Lower lobe of right lung (tissue), 2 donors: ENCODE data around the gene CBFA2T3. TPM values are rescaled to one million over a fixed set of nuclear protein-coding genes. Genes with fewer than 3 reads are reported as not detected.
"Not testable (repeated sequence)": the region's sequence is repeated elsewhere in the genome, so short reads cannot be mapped to it uniquely, and the experiment has no call there.

ENCODE experiments used
- ATAC-seq, 2 donors: fragments of 200-7000 bp; cut with Tn5 transposase; one replicate each; pipeline ENCODE4 v1.9.1; 2020 to 2022; ENCODE audit warnings: mild to moderate bottlenecking in 2 of 2, moderate library complexity in 2 of 2
- DNase-seq: peaks from one replicate; pipeline ENCODE4 v3.0.0-alpha.2; 2020
- H3K27ac ChIP-seq: fragments of 200-600 bp; one replicate; pipeline ENCODE4 v1.8.0; 2022
- H3K27me3 ChIP-seq: fragments of 200-600 bp; one replicate; pipeline ENCODE4 v1.8.0; 2022; ENCODE audit warnings: low read depth
- H3K36me3 ChIP-seq: fragments of 200-600 bp; one replicate; pipeline ENCODE4 v1.8.0; 2022; ENCODE audit warnings: mild to moderate bottlenecking
- H3K4me1 ChIP-seq: fragments of 200-600 bp; one replicate; pipeline ENCODE4 v1.8.0; 2022
- H3K4me3 ChIP-seq: fragments of 200-600 bp; one replicate; pipeline ENCODE4 v1.8.0; 2022; ENCODE audit warnings: mild to moderate bottlenecking
- H3K9me3 ChIP-seq: fragments of 200-600 bp; one replicate; pipeline ENCODE4 v1.8.0; 2022
- intact Hi-C: fragments of 100-400 bp; cut with DNase I; formaldehyde crosslinking; loops from one replicate; pipeline ENCODE4 v1.11.0; 2022
- total RNA-seq: library from RNA; stranded (reverse); fragmentation: NEBNext Ultra II Directional; extraction: Animal tissue kit (Norgen Biotek cat#: 25700); gene quantifications from one replicate; pipeline ENCODE4 v1.2.1, GENCODE V29; 2021
- TF ChIP-seq, protein P1 (sequence below): fragments of 200-600 bp; IDR thresholded peaks from one replicate; pipeline ENCODE4 v1.8.0; 2022; ENCODE audit warnings: antibody characterized with exemption, mild to moderate bottlenecking
- donor health status: DM: no; HTN: yes; CAD: no; lungs with severe emphysema.

The CBFA2T3 gene
- total RNA-seq, 1 donor from 2014 or later, result 14.3 TPM

DNA sequence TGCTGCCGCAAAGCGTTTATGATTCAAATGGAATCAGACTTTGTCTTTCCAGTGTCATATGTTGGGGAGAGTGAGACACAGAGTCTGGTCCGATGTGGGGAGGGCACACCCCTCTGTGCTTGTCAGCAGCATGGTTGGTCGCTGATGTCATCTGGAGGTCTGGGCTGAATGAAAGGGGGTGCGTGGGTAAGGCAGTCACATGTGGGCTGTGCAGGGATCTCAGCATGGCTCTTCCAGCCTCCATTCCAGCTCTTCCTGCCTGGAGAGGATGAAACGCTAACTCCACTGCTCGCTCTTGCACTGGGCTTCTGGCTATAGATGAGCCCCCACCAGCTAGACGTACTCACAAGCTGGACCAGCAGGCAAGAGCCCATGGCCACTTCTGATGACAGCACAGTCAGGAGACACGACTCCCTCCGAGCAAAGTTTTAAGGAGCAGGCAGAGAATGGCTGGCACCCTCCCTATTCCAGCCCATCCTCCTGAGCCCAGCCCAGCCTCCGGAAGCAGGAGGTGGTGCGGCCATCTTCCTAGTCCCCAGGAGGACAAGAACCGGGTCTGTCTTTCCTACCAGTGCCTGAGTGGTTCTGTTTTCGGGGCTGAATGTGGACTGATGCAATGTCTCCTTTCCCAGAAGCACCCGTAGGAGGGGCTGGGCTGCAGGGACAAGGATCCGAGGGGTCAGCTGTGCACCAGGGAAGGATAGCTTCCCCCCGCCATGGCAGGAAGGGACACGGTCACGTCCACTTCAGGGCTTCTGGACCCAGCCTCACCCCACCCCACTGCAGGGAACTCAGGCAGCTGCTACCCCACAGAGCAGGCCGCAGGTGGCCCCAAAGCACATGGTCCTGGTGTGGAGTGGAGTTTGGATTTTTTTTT is 41.5 kb upstream of the CBFA2T3 start:
- no peaks in the 10 kb centered on the region for H3K36me3 ChIP-seq
- intact Hi-C loops, result no loop called here
- peaks cover 17% of the 10 kb centered on the region for H3K27me3 ChIP-seq
- DNase-seq (no peak), ATAC-seq (no peak)
- no peaks in the 10 kb centered on the region for H3K9me3 ChIP-seq
- H3K27ac ChIP-seq, result no peak overlapping the region
- TF ChIP-seq, protein P1, sequence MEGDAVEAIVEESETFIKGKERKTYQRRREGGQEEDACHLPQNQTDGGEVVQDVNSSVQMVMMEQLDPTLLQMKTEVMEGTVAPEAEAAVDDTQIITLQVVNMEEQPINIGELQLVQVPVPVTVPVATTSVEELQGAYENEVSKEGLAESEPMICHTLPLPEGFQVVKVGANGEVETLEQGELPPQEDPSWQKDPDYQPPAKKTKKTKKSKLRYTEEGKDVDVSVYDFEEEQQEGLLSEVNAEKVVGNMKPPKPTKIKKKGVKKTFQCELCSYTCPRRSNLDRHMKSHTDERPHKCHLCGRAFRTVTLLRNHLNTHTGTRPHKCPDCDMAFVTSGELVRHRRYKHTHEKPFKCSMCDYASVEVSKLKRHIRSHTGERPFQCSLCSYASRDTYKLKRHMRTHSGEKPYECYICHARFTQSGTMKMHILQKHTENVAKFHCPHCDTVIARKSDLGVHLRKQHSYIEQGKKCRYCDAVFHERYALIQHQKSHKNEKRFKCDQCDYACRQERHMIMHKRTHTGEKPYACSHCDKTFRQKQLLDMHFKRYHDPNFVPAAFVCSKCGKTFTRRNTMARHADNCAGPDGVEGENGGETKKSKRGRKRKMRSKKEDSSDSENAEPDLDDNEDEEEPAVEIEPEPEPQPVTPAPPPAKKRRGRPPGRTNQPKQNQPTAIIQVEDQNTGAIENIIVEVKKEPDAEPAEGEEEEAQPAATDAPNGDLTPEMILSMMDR, result no peak
- H3K4me1 ChIP-seq, result no peaks in the 10 kb centered on the region
- H3K4me3 ChIP-seq, result no peak overlapping the region

DNA sequence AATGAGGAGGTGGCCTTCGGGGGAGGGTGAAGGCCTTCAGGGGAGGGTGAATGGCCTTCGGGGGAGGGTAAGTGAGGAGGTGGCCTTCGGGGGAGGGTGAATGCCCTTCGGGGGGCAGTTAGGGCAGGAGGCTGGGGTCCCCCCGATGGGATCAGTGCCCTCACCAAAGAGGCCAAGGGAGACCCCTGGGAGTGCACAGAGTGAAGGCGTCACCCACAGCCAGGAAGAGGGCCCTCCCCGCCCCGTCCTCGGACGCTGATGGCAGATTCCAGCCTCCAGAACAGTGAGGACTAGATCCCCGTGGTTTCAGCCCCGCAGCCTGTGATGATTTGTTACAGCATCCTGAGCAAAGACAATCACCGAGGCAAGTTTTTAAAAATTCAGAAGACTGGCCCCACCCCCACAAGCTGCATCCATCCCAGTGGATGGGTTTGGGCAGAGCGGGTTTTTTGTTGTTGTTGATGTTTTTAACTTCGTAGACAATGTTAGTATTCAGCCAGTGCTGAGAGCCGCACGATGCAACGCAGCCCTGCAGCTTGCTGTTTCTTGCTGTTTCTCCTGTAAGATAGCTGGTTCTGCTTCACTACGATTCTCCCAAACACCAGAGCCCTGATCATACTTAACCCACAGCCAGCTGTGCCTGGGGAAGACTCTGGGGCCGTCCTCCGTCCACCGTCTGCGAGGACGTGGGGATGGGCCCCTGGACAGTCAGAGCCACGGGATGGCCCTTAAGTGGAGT is 40.7 kb upstream of the CBFA2T3 start:
- TF ChIP-seq, protein P1, result no peak
- H3K27me3 ChIP-seq, result peaks cover 20% of the 10 kb centered on the region
- H3K27ac ChIP-seq, result no peak overlapping the region
- no peaks in the 10 kb centered on the region for H3K9me3 ChIP-seq
- no peak overlapping the region for H3K4me3 ChIP-seq
- H3K4me1 ChIP-seq, result no peaks in the 10 kb centered on the region
- ATAC-seq (no peak), DNase-seq (no peak)
- intact Hi-C loops, result no loop called here
- H3K36me3 ChIP-seq, result no peaks in the 10 kb centered on the region

DNA sequence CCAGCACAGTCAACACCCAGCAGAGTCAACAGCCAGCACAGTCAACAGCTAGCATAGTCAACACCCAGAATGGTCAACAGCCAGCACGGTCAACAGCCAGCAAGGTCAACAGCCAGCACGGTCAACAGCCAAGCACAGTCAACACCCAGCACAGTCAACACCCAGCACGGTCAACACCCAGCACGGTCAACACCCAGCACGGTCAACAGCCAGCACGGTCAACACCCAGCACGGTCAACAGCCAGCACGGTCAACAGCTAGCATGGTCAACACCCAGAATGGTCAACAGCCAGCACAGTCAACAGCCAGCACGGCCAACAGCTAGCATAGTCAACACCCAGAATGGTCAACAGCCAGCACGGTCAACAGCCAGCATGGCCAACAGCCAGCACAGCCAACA is 39.6 kb upstream of the CBFA2T3 start:
- peaks cover 20% of the 10 kb centered on the region for H3K27me3 ChIP-seq
- peak; percentile 31 for DNase-seq
- intact Hi-C loops, H3K36me3 ChIP-seq, H3K4me1 ChIP-seq, H3K4me3 ChIP-seq, H3K27ac ChIP-seq, ATAC-seq, H3K9me3 ChIP-seq: not testable (repeated sequence)

DNA sequence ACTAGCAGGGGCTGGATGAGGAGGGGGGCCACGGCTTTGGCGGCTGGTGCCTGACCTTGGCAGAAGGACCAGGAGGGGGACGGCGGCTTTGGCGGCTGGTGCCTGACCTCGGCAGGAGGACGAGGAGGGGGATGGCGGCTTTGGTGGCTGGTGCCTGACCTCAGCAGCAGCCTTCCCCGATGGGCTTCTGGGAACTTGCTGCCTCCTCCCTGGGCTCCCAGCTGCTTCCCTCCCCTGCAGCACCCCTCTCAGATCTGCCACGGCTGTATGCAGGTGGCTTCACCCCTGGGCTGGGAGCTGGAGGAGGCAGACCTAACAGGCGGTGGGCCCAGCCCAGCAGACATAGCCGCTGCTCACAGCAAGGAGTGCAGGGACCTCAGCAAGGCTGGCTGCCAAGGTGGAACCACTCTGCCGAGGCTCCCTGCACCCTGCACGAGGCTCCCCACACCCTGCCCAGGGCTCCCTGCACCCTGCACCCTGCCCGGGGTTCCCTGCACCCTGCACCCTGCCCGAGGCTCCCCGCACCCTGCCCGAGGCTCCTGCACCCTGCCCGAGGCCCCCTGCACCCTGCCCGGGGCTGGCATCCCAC is 38.4 kb upstream of the CBFA2T3 start:
- H3K27me3 ChIP-seq, result peaks cover 20% of the 10 kb centered on the region
- TF ChIP-seq, protein P1, result no peak
- peak; percentile 28 for DNase-seq

DNA sequence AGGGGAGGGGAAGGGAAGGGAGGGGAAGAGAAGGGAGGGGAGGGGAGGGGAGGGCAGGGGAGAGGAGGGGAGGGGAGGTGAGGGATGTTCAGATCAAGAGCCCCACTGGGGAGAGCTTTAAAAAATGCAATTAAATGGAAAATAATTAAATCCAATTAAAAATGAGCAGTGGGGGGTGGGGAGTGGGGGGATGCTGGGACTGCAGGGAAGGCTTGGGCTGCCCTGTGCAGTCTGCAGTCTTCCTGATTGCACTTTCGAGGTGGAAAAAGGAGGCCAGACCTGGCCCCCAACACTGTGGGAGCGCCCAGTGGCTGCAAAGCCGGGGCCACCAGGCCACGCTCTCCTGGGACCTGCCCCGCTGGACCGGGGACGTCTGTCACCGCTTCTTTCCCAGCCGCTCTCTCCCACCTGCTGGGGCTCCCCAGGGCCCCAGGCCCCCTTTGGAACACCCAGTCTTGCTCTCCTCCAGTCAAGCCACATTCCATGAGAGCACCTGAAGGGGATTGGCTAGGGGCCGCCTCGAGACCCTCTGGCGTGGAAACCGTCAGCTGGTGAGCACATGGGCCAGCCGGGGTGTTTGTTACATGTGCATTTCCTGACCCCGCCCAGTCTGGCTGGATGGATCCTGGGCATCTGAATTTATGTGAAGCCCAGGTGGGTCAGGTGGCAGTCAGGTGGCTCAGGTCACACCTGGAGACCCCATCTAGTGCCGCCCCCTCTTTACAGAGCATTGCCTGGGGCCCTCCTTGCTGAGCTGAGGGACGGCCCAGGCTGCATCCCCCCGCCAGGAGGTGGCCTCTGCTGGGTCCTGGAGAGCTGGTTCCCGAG is 37.6 kb upstream of the CBFA2T3 start:
- ATAC-seq (peak in 1 of 2 donors; percentile 33), DNase-seq (peak; percentile 38)
- no peaks in the 10 kb centered on the region for H3K4me1 ChIP-seq
- H3K27ac ChIP-seq, result no peak overlapping the region
- no peaks in the 10 kb centered on the region for H3K36me3 ChIP-seq
- intact Hi-C loops, result no loop called here
- TF ChIP-seq, protein P1, result no peak
- H3K27me3 ChIP-seq, result peaks cover 17% of the 10 kb centered on the region
- no peaks in the 10 kb centered on the region for H3K9me3 ChIP-seq
- H3K4me3 ChIP-seq, result no peak overlapping the region

More for the DNA sequence above, 38.4 kb upstream of the CBFA2T3 start:
- Histone ChIP-seq H3K36me3 (no peaks in the 10 kb centered on the region), H3K9me3 (no peaks in the 10 kb centered on the region), H3K4me3 (no peak overlapping the region), H3K4me1 (no peaks in the 10 kb centered on the region), H3K27ac (no peak overlapping the region)
- ATAC-seq, result no peak
- intact Hi-C loops, result no loop called here
